Measurements from ENCODE around the gene PSEN2. TPM values are rescaled to one million over a fixed set of nuclear protein-coding genes. Genes with fewer than 3 reads are reported as not detected.

The PSEN2 gene
- total and polyA plus RNA-seq, 2 donors (not counting 1 experiment from before 2014, with no cell fraction given): 19.5 to 41.8 TPM

DNA sequence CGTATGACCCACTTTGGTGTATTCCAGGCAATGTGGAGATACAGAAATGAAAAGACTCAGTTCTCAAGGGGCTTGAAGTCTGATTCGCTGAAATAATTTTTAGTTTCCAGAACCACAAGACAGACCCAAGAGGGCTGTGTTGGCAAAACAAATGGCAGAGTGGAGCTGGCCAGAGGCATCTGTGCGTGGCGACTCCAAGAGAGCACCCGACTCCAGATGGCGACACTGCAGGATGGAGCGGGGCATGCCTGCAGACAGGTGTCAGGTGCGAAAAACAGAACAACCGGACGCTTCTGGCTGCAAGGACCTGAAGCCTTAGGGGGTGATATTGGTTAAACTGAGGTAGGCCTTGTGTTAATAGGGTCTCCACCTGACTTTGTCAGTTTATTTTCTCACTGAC, 38.0 kb downstream of the PSEN2 start:
- H3K4me2 ChIP-seq (ENCODE audit: extremely low read depth, insufficient read depth, low read length): no peak overlapping the region
- TF ChIP-seq, protein P1, sequence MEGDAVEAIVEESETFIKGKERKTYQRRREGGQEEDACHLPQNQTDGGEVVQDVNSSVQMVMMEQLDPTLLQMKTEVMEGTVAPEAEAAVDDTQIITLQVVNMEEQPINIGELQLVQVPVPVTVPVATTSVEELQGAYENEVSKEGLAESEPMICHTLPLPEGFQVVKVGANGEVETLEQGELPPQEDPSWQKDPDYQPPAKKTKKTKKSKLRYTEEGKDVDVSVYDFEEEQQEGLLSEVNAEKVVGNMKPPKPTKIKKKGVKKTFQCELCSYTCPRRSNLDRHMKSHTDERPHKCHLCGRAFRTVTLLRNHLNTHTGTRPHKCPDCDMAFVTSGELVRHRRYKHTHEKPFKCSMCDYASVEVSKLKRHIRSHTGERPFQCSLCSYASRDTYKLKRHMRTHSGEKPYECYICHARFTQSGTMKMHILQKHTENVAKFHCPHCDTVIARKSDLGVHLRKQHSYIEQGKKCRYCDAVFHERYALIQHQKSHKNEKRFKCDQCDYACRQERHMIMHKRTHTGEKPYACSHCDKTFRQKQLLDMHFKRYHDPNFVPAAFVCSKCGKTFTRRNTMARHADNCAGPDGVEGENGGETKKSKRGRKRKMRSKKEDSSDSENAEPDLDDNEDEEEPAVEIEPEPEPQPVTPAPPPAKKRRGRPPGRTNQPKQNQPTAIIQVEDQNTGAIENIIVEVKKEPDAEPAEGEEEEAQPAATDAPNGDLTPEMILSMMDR (conservative IDR thresholded peaks at IDR 0.05 in 1 of 2, IDR thresholded peaks at IDR 0.05 in 1 of 2; ENCODE audit: low read depth in 1 of 2, low read length in 2 of 2): no peak
- no peak for TF ChIP-seq EZH2 (IDR thresholded peaks at IDR 0.05; ENCODE audit: low read length, missing control alignments)
- H3K9ac ChIP-seq (ENCODE audit: insufficient read depth, low read length): no peak overlapping the region
- no peak overlapping the region for H2AFZ ChIP-seq (ENCODE audit: low read length)
- DNase-seq (ENCODE audit: low read depth in 2 of 2): no peak
- no peaks in the 10 kb centered on the region for H3K27me3 ChIP-seq (ENCODE audit: control insufficient read depth, insufficient read depth, low read length)
- no peaks in the 10 kb centered on the region for H3K36me3 ChIP-seq (ENCODE audit: control insufficient read depth, insufficient read depth, low read length)
- H3K4me3 ChIP-seq (replicated peaks in 1 of 4; ENCODE audit: control extremely low read depth in 1 of 4, insufficient read depth in 1 of 4, low read depth in 3 of 4, low read length in 4 of 4): no peak overlapping the region
- H3K79me2 ChIP-seq (ENCODE audit: control insufficient read depth, insufficient read depth, low read length): no peaks in the 10 kb centered on the region
- no peaks in the 10 kb centered on the region for H3K9me3 ChIP-seq (ENCODE audit: control insufficient read depth, insufficient read depth, low read depth, low read length)
- H4K20me1 ChIP-seq (ENCODE audit: control insufficient read depth, extremely low read depth, insufficient read depth, low read length): no peaks in the 10 kb centered on the region
- no peaks in the 10 kb centered on the region for H3K4me1 ChIP-seq (ENCODE audit: control insufficient read depth, extremely low read depth, insufficient read depth, low read length)
- no peak overlapping the region for H3K27ac ChIP-seq (ENCODE audit: insufficient read depth, low read length)

GRCh38 chr1:226908913-226909312, 38.5 kb downstream of the PSEN2 start:
- Histone ChIP-seq H3K9ac (ENCODE audit: insufficient read depth, low read length) (no peak overlapping the region), H3K4me2 (ENCODE audit: extremely low read depth, insufficient read depth, low read length) (no peak overlapping the region), H3K27ac (ENCODE audit: insufficient read depth, low read length) (no peak overlapping the region), H3K36me3 (ENCODE audit: control insufficient read depth, insufficient read depth, low read length) (no peaks in the 10 kb centered on the region), H3K79me2 (ENCODE audit: control insufficient read depth, insufficient read depth, low read length) (no peaks in the 10 kb centered on the region), H3K4me1 (ENCODE audit: control insufficient read depth, extremely low read depth, insufficient read depth, low read length) (no peaks in the 10 kb centered on the region), H3K9me3 (ENCODE audit: control insufficient read depth, insufficient read depth, low read depth, low read length) (no peaks in the 10 kb centered on the region), H3K4me3 (replicated peaks in 1 of 4; ENCODE audit: control extremely low read depth in 1 of 4, insufficient read depth in 1 of 4, low read depth in 3 of 4, low read length in 4 of 4) (no peak overlapping the region), H4K20me1 (ENCODE audit: control insufficient read depth, extremely low read depth, insufficient read depth, low read length) (no peaks in the 10 kb centered on the region), H2AFZ (ENCODE audit: low read length) (no peak overlapping the region), H3K27me3 (ENCODE audit: control insufficient read depth, insufficient read depth, low read length) (no peaks in the 10 kb centered on the region)
- TF ChIP-seq, protein P1 (conservative IDR thresholded peaks at IDR 0.05 in 1 of 2, IDR thresholded peaks at IDR 0.05 in 1 of 2; ENCODE audit: low read depth in 1 of 2, low read length in 2 of 2): no peak
- TF ChIP-seq EZH2 (IDR thresholded peaks at IDR 0.05; ENCODE audit: low read length, missing control alignments): no peak
- DNase-seq (ENCODE audit: low read depth in 2 of 2): no peak

- peak; percentile 20 to 22 for DNase-seq (ENCODE audit: low read depth in 2 of 2)
- no peak overlapping the region for H3K9ac ChIP-seq (ENCODE audit: insufficient read depth, low read length)
- H3K79me2 ChIP-seq (ENCODE audit: control insufficient read depth, insufficient read depth, low read length): no peaks in the 10 kb centered on the region
- H3K27me3 ChIP-seq (ENCODE audit: control insufficient read depth, insufficient read depth, low read length): no peaks in the 10 kb centered on the region
- no peaks in the 10 kb centered on the region for H3K9me3 ChIP-seq (ENCODE audit: control insufficient read depth, insufficient read depth, low read depth, low read length)
- TF ChIP-seq EZH2 (IDR thresholded peaks at IDR 0.05; ENCODE audit: low read length, missing control alignments): no peak
- TF ChIP-seq, protein P1 (conservative IDR thresholded peaks at IDR 0.05 in 1 of 2, IDR thresholded peaks at IDR 0.05 in 1 of 2; ENCODE audit: low read depth in 1 of 2, low read length in 2 of 2): peak; percentile 32 to 52
- no peak overlapping the region for H3K4me3 ChIP-seq (replicated peaks in 1 of 4; ENCODE audit: control extremely low read depth in 1 of 4, insufficient read depth in 1 of 4, low read depth in 3 of 4, low read length in 4 of 4)
- no peaks in the 10 kb centered on the region for H3K4me1 ChIP-seq (ENCODE audit: control insufficient read depth, extremely low read depth, insufficient read depth, low read length)
- H3K4me2 ChIP-seq (ENCODE audit: extremely low read depth, insufficient read depth, low read length): no peak overlapping the region
- no peak overlapping the region for H3K27ac ChIP-seq (ENCODE audit: insufficient read depth, low read length)
- no peak overlapping the region for H2AFZ ChIP-seq (ENCODE audit: low read length)
- no peaks in the 10 kb centered on the region for H3K36me3 ChIP-seq (ENCODE audit: control insufficient read depth, insufficient read depth, low read length)
- H4K20me1 ChIP-seq (ENCODE audit: control insufficient read depth, extremely low read depth, insufficient read depth, low read length): no peaks in the 10 kb centered on the region
These were observed 42.3 kb downstream of the PSEN2 start for GRCh38 chr1:226912587-226913176.
